ENCODE results near the gene CFAP74. TPM values are rescaled to one million over a fixed set of nuclear protein-coding genes. Genes with fewer than 3 reads are reported as not detected.

Gene CFAP74
- total and polyA plus RNA-seq, 3 donors from 2014 or later = 16.4 to 25.5 (median 24.9) TPM

- Histone ChIP-seq H3K4me1 (peaks cover 13% of the 10 kb centered on the region), H3K36me3 (ENCODE audit: low read depth, missing control alignments) (no peaks in the 10 kb centered on the region), H3K27me3 (no peaks in the 10 kb centered on the region), H3K4me3 (peak overlapping the region; percentile 37 to 72), H3K9me3 (no peaks in the 10 kb centered on the region), H3K27ac (peak overlapping the region in 1 of 2 donors; percentile 64)
- 73 to 85% methylated on average over 5 to 6 of the region's 6 CpGs for WGBS, 2 donors
- DNase-seq = no peak
- intact Hi-C loops (cut with DNase I; ENCODE audit: low total_unique reads) = no loop called here
- TF ChIP-seq POLR2A (IDR thresholded peaks at IDR 0.05) (no peak), CTCF (IDR thresholded peaks at IDR 0.05) (no peak)
Measured at GRCh38 chr1:1920057-1920607, 83.5 kb downstream of the CFAP74 start.

GRCh38 chr1:1919304-1920056, 84.1 kb downstream of the CFAP74 start:
- Histone ChIP-seq H3K9me3 (no peaks in the 10 kb centered on the region), H3K27ac (peak overlapping the region; percentile 64), H3K27me3 (no peaks in the 10 kb centered on the region), H3K4me1 (peaks cover 13% of the 10 kb centered on the region), H3K4me3 (peak overlapping the region; percentile 64 to 72), H3K36me3 (ENCODE audit: low read depth, missing control alignments) (no peaks in the 10 kb centered on the region)
- 4 to 13% methylated on average over 16 to 56 of the region's 62 CpGs for WGBS, 2 donors
- intact Hi-C loops (cut with DNase I; ENCODE audit: low total_unique reads) = no loop called here
- TF ChIP-seq CTCF (IDR thresholded peaks at IDR 0.05) (no peak), POLR2A (IDR thresholded peaks at IDR 0.05) (no peak)
- DNase-seq = peak; percentile 99

GRCh38 chr1:1918901-1919303, 84.7 kb downstream of the CFAP74 start, which contains the start of gene TMEM52:
Gene TMEM52 (minus strand): TSS chr1:1919279. CDS start chr1:1919265, 14 bp downstream.
- intact Hi-C loops (cut with DNase I; ENCODE audit: low total_unique reads) = no loop called here
- WGBS, 2 donors = 2% methylated on average over 17 of the region's 44 CpGs; no CpG with 5 or more reads in 1 of the 2 donors

GRCh38 chr1:1917995-1918900, 85.3 kb downstream of the CFAP74 start:
- Histone ChIP-seq H3K36me3 (ENCODE audit: low read depth, missing control alignments) (no peaks in the 10 kb centered on the region), H3K9me3 (no peaks in the 10 kb centered on the region), H3K27me3 (no peaks in the 10 kb centered on the region), H3K27ac (peak overlapping the region; percentile 64), H3K4me1 (peaks cover 13% of the 10 kb centered on the region), H3K4me3 (peak overlapping the region; percentile 64 to 72)
- WGBS, 2 donors = 32 to 92% methylated on average over 7 to 37 of the region's 46 CpGs
- TF ChIP-seq CTCF (IDR thresholded peaks at IDR 0.05) = no peak
- no peak for TF ChIP-seq POLR2A (IDR thresholded peaks at IDR 0.05)
- intact Hi-C loops (cut with DNase I; ENCODE audit: low total_unique reads) = no loop called here
- DNase-seq = peak; percentile 55

More at GRCh38 chr1:1918901-1919303, 84.7 kb downstream of the CFAP74 start, which contains the start of gene TMEM52:
- TF ChIP-seq CTCF (IDR thresholded peaks at IDR 0.05) = peak in 1 of 3 experiments; percentile 2
- TF ChIP-seq POLR2A (IDR thresholded peaks at IDR 0.05) = peak; percentile 55
- Histone ChIP-seq H3K4me3 (peak within 1 kb of the TSS; percentile 64 to 72), H3K4me1 (peaks cover 13% of the 10 kb centered on the region), H3K36me3 (ENCODE audit: low read depth, missing control alignments) (no peaks in the 10 kb centered on the region), H3K27me3 (no peaks in the 10 kb centered on the region), H3K27ac (peak within 1 kb of the TSS; percentile 64), H3K9me3 (no peaks in the 10 kb centered on the region)
- DNase-seq = no peak

Measured in testis (tissue), 3 donors.